ENCODE measurements around the gene SNX30.

SNX30 gene

DNA sequence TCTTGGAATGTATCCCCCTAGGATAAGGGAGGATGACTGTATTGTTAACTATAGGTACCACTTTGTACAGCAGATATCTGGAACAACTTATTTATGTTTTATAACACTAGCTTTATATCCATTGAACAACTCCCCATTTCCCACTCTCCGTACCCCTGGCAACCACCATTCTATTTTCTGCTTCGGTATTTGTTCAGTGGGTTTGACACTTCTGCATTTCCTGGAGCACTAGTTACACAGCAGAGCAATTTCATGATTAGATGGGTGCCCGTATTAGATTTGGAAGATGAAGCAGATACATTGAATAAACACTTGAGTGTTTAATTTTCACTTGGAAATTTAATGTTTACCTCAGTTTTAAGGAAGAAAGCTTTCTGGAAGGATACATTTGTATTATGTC, 72.7 kb downstream of the SNX30 start:
- DNase-seq = no peak

DNA sequence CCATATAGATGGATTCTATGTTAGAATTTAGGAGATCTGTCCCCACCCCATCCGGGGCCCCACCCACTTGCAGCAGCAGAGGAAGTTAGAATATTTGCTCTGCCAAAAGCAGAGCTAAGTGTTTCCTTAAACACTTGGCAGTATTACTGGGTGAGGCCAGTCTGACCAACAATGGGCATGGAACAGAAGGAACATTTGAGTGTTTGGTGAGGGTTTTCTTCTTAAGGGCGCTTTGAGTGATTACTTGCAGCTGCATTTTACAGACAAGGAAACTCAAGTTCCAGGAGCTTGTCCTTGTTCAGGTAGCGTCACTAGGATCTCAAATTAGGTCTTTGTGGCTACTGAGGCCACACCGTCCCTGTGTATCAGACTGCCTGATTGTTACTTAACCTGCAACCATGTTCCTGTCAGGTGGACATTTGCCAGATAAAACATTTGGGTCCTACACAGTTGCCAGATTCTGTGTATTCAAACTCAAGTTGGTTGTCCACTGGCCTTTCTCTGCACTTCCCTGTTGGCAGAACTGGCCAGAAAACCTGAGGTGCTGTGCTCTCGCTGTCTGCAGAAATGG, 80.8 kb downstream of the SNX30 start:
- no peak for DNase-seq

DNA sequence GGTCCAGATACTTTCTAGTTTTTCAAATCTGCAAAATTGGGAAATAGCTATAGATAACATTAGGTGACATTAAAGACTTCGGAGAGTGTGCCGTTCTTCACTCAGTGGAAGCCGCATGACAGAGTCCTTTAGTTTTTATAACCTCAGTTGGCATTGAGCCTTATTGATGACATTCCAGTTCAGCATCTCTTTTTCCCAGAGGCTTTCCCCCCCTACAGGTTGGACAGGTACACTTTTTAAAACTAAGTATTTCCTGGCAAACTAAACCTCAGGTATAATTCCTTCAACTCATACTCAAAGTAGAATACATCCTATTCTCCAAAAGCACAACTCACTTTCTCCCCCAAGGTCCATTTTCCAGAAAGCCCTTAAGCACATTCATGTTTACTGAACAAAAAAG, 81.4 kb downstream of the SNX30 start:
- DNase-seq = no peak

DNA sequence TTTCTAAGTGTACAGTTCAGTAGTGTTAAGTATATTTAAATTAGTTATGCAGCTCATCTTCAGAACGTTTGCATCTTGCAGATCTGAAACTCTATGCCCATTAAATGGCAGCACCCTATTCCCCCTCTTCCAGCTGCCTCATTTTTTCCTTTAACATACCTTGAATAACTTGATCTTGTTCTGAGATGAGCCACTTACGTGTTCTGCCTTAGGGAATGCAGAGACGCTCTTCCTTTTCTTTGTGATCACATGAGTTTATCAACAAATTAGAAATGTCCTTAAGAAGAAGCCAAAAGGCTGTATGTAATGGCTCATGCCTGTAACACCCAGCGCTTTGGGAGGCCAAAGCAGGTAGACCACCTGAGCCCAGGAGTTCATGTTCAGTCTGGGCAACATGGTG, 82.5 kb downstream of the SNX30 start:
- DNase-seq = no peak

DNA sequence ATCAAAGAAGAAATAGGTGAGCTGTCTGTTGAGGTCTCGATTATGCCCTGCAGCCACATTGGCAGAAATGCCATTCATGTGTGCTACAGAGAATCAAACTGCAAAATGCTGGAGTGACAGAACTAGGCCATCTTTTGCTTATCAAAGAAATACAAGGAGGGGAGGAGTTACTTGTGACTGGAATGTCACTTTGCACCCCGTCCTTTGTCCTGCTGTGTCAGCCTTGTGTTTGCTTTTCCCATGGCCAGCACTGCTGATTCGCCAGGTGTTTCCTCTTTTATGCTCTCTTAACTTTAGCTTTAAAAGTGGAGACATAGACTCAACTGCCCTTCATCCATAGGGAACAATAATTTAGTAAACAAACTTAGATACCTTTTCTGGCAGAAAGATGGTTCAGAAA, 85.8 kb downstream of the SNX30 start:
- no peak for DNase-seq

DNA sequence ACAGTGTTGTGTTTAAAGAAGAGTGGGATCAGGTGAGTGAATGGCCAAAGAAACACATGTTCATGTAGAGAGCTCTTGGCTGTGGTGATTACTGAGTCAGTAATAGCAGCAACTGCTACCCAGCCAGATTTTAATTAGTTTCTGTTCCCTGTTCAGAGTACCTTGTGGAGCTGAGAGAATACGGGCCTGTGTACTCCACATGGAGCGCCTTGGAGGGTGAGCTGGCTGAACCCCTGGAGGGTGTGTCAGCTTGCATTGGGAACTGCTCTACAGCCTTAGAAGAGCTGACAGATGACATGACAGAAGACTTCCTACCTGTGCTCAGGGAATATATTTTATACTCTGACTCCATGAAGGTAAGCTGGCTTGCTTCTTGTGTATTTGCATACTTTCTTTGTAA, 87.8 kb downstream of the SNX30 start:
- DNase-seq = no peak

DNA sequence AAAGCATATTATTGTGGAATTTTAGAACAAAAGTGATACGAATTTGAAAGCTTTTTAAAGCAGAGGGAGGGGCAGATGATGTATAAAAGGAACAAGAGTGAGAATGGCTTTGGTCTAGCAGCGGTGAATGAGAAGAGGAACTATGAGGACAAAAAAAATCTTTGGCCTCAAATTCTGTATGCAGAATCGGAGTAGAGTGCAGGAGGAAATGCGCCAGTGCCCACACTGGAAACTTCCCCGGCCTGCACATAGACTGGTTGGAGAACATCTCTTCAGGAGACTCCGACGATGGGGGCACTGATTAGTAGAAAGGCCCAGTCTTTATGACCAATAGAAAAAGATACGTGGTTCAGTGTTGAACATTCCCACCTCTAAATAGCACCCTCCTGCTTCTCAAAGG, 88.8 kb downstream of the SNX30 start:
- DNase-seq = no peak

DNA sequence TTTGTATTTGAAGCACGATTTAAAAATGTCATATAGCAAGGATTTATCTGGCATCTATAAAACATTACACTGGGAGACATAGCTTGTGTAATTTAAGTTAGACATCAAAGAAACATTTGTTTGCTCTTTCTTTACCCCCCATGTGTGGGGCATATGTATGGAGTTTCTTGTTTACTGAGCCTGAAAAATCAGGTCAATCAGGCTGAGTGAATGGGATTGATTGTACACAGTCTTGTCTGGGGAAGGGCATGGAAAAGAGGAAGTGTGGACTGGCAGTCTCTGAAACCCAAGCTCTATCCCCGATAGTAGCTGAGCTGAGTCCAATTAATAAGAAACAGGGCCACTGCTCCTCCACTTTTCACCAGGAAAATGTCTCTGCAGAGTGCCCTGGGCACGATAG, 90.7 kb downstream of the SNX30 start:
- no peak for DNase-seq

DNA sequence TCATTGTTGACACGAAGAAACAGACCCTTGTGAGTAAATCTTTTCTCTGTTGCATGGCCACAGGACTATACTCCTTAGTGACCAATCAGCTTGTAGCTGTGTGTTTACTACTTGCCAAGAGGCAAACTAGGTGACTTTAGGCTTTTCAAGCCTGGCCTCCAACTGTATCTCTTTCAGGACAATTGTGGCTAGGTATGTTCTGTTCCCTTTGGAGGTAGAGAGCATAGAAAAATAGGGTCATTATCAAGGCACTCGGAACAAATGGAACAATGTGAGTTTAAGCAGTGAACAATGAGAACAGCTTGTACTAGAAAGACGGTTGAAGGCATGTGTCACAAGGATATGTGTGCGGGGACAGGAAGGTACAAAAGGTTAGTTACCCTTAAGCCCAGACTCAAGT, 92.0 kb downstream of the SNX30 start:
- no peak for DNase-seq

DNA sequence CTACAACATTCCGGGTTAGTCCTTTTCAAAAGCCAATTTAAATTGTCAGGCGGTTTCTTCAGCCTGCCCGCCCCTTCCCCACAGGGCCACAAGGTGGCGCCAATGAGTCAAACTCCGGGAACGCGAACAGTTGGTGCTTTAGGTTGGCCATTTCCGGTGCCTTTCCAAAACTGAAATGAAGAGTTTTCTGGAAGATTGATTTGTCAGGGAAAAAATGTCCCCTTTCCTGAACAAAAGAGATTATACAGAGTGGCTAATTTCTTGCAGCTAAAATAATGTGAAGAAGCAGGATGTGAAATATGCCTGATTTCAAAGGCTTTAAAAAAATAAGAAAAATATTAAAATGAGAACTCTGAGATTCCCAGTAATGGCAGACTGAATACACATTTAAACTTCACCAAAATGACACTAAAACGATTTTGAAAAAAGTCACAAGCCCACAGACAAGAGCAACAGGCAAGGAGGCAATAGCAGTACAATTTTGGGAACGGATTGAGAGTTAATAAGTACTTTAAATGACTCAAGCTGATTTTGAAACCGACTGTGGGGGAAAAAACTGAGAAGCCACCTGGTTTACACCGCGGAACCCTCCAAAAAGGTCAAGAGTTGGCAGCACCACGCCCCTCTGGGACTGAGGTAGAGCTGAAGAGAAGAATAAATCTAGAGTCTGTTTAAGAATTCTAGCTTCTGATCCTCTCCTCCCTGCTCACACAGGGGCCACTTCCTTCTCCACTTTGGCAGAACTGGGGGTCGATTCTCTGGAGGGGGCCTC, 94.4 kb downstream of the SNX30 start:
- peak; percentile 33 to 62 (median 57) for DNase-seq

DNA sequence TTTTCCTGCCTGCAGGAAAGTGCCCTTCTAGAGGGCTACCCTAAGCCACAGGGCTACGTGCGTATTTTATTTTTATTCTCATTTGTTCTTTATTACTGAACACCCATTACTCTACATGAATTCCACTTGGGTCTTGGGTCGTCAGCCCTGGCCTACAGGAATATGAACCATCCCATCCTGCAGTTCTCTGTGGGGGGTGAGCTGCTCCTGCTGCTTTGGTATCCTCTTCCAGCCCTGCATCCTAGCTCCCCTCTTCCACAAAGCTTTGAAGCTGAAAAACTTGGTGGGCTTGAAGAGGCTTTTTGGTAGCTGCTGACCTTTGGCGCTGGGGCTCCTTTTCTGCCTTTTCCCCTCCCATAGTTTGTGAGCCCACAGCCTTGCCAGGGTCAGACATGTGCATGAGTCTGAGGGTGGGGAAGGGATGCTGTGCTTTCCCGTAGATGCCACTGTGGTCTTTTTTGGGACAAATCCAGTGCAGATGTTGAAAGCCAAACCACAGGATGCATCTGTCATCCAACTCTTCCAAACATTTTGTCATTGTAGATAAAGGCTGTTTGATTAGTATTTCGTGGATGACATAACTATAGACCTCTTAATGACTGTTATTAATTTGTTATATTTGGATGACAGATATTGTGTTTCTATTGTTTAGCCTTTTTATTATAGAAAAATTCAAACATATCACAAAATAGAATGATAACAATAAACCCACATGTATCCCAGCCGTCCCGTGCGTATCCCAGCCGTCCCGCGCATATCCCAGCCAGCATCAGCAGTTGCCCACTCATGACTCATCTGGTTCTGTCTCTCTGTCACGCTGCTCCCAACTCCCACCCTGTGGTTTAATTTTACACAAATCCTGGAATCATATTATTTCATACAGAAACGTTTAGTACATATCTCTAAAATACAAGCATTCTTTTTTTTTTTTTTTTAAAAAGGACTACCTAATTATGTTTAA, 96.2 kb downstream of the SNX30 start:
- DNase-seq = no peak

DNA sequence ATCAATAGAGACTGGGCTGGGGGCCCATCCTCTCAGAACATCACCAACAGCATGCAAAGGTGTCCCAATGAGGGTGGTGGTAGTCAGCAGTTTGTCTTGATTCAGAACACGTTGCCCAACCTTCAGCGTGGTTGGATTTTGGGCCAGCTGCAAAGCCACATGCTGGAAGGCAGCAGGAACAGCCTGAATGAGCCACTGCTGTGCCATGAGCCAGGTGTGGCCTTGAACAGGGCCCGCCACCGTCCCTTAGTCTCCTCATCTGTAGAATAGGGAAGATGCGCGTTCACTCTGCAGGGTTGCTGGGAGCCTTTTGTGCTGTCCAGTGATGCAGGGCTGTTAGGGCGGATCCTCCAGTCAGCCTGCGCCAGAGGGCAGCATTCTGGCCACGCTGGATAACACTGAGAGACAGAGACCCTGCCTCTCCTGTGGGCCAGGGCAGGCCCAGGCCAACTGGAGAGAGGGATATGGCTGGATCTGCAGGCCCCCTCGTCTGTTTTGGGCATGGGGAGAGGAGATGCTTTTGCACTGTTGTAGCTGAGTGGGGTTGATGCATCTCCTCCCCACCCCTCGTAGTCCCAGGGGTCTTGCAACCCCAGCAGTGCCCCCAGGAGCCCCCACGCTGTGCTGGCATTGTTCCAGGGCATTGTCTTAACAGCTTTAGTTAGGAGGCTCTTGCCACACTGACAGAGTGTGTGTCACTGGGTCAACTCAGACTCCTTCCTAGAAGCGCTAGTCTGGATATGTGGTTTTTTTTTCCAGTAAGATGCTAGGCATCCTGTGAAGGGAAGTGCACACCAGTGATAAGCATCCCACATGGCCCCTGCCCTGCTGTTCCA, 98.0 kb downstream of the SNX30 start:
- no peak for DNase-seq

DNA sequence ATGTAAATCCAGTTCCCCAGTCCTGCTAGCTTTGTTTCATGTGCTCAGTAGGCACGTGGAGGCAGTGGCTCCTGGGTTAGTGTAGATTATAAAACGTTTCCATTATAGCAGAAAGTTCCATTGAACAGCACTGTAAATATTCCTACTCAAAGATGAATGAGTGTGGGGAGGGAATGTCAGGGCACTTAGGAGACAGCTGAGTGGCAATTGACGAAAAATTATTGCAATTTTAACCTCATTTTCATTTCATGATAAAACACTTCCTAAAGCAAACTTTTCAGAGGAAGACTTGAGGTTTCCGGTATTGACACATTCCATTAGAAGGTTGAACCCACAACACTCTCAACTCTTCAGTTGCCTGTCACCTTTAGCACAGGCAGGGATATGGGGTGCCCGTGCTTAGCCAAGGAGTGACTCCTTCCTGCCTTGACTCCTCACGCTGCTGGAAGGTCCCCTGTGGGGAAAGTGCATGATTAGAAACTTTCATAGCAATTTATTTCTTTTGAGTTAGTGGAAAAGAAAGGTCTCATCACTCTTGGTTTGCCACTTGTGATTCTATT, 98.9 kb downstream of the SNX30 start:
- DNase-seq = peak in 1 of 5 experiments; percentile 13

DNA sequence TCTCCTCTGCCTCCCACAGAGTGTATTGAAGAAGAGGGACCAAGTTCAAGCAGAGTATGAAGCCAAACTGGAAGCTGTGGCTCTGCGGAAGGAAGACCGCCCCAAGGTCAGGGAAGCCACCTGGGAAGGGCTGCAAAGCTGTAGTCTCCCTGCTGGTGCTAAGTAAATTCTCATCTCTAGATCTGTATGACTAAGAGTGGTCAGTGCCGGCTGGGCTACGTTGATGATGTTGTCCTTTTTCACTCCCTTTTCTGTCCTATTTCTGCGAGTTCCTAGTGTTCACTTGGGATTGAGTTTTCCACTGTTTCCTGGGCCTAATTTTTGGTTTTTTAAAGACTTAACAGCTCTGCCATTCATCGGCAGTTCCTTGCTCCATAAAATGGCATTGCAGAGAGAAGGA, 100.3 kb downstream of the SNX30 start:
- DNase-seq = no peak

DNA sequence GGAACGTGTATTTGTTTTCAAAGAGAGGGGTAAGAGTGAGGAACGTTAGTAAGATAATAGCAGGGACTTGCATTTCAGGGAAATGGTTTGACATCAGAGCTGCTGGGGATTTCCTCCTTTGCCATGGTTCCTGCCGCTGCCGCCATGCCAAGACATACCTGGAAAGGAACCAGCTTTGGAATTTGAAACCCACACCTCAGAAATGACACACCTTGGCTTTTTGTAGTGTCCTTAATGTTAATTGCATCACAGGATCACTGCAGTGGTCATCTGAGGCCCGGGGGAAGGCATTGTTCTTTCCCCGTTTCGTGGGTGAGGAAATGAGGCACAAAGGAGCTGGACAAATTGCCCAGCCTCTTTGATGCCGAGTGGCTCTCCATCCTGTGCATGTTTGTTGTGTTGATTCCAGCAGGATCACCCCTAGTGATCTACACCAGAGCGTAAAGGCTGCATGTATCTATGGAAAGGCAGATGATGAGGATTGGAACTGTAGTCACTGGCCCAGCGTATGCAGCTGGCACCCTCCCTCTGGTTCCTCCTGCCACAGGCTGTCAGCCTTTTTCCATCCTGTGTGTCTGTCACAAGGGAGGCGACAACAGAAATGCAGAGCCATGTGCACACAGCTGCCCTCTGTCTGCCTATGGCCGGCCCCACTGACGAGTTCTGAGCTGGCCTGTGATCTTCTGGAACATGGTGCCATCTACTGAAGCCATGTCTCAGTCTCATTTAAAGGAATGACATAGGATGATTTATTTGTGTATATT, 102.4 kb downstream of the SNX30 start:
- no peak for DNase-seq

DNA sequence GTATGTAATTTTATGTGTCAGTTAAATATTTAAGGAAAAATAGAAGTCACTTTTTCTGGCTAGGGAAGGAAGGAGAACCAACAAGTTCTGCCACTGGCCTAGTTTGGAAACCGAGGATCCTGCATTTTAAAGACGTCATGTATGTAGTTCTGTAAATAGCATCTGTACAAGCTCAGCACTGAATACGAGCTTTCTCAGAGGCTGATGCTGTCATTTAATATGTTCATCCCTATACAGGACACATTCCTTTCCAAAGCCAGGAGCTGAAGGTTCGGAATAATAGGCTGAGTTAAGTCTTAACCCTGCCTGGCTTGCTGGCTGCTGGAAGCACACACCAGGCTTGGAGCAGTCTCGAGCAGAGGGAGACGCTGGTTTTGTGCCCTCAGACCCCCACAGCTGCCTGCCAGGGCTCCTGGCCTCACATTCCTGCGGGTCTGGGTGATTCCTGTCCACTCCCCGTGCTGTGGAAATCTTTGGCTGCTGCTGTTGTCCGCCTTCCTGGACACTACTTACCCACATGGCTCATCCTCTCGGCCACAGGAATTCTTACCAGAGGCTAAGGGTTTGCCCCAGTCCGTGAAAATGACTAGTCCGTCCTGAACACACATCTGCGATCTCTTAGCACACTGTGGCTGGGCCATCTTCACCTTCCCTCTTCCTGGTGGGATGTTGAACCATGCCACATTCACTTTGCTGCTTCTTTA, 103.5 kb downstream of the SNX30 start:
- no peak for DNase-seq

DNA sequence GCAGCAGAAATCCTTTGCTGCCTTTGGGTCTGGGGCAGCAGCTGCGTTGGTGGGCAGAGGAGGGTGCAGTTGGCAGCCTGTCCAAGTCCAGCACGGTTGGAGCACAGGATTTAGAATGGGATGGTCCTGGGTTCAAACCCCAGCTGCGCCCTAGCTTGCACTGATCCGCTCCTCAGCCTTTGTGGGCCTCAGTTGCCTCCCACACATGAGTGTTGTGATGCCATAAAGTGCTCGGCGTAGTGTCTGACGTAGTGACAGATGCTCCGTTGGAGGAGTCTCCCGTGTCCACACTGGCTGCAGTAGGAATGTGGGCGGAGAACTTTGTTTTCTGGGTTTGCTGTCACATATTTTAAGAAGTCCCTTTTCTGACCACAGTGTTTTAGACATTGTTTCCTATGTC, 104.1 kb downstream of the SNX30 start:
- no peak for DNase-seq

DNA sequence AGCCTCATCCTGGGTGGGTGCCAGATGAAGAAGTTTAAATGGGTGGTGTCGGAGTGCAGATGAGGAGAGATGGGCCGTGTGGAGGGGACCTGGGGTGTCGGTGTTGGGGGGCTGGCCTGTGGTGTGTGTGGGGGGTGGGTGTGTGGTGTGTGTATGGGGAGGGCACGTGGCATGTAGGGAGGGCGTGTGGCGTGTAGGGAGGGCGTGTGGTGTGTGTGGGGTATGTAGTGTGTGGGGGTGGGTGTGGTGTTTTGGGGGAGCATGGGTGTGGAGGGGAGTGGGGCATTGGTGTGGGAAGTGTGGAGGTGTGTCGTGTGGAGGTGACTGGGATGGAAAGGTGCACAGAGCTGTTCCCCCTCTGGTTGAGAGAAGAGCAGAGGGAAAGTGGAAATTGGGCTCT, 105.6 kb downstream of the SNX30 start:
- DNase-seq = no peak

DNA sequence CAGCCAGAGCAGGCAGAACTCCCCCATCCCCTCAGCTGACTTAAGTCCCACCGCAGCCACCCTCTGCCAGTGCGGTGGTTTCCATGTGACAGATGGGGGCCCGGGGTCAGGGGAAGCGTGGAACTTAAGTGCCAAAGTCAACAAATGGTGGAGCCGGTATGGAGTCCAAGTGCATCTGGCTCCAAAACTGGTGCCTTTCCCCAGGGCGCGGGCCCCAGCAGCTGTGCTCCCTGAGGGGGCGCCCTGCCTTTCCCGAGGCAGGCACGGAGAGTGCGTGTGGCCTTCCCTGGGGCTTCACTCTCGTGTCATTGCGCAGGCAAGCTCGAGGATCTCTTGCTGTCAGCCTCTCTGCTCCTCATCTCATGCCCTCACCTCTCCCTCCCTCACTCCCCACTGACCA, 106.3 kb downstream of the SNX30 start:
- no peak for DNase-seq

DNA sequence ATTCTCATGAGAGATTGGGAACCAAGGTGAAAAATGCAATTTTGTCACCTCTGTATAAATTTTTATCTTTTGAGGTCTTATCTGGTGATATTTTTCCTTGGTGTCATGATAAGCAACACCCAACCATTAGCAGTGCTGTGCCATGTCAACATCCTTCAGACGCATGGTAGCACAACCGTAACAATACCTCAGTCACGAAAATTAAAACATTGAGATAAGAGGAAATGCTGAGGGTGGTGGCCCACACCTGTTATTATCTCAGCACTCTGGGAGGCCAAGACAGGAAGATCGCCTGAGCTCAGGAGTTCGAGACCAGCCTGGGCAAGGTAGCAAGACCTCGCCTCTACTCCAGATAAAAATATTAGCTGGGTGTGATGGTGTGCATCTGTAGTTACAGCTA, 107.4 kb downstream of the SNX30 start:
- DNase-seq = no peak

DNA sequence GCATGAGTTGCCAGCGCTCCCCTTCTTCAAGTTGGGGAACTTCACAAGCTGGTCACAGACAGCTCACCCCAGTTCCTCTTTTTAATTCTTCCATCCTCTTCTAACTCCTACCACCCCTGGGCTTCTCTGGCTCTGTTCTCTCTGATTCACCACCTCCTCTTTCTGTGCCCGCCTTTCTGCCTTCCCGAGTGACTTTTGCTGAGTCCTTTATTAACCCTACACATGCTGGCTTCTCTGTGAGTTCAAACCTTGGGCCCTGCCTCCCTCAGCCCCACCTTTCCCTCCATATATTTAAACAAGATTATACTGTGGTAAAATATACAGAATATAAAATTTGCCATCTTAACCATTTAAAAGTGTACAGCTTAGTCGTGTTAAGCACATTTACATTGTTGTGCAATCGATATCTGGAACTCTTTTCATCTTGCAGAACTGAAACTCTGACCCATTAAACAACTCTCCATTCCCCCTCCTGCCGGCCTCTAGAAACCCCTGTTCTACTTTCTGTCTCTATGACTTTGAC, 108.1 kb downstream of the SNX30 start:
- no peak for DNase-seq

All from T-helper 2 cell (primary cell).